HUES6 (cell line): ENCODE measurements around the gene CLINT1.
"Not testable (repeated sequence)": the region's sequence is repeated elsewhere in the genome, so short reads cannot be mapped to it uniquely, and the experiment has no call there.

Experiments
- H3K27ac ChIP-seq: 2 replicates; pipeline ENCODE4 v1.7.0; 2013; ENCODE audit warnings: low read depth, mild to moderate bottlenecking, low read length, inconsistent platforms
- H3K27me3 ChIP-seq: 2 replicates; pipeline ENCODE4 v1.6.1; 2013; ENCODE audit warnings: low read length; ENCODE audit not compliant: control insufficient read depth, insufficient read depth
- H3K36me3 ChIP-seq: 2 replicates; pipeline ENCODE4 v1.6.1; 2013; ENCODE audit warnings: low read length; ENCODE audit not compliant: control insufficient read depth, insufficient read depth
- H3K4me1 ChIP-seq: 2 replicates; pipeline ENCODE4 v1.6.1; 2013; ENCODE audit warnings: low read length; ENCODE audit not compliant: control insufficient read depth, insufficient read depth
- H3K4me3 ChIP-seq: 2 replicates; pipeline ENCODE4 v1.5.1; 2013; ENCODE audit warnings: low read depth, low read length
- H3K9ac ChIP-seq: one replicate; pipeline ENCODE4 v1.6.1; 2013; ENCODE audit warnings: mild to moderate bottlenecking, low read length
- H3K9me3 ChIP-seq: 2 replicates; pipeline ENCODE4 v1.6.1; 2013; ENCODE audit warnings: low read depth, low read length; ENCODE audit not compliant: control insufficient read depth, insufficient read depth

Gene CLINT1

GRCh38 chr5:157862183-157862851, 3.4 kb upstream of the CLINT1 start:
- H3K4me1 ChIP-seq: peaks cover 13% of the 10 kb centered on the region
- no peak overlapping the region for H3K4me3 ChIP-seq
- no peaks in the 10 kb centered on the region for H3K9me3 ChIP-seq
- no peaks in the 10 kb centered on the region for H3K36me3 ChIP-seq
- no peak overlapping the region for H3K27ac ChIP-seq
- H3K27me3 ChIP-seq: no peaks in the 10 kb centered on the region
- H3K9ac ChIP-seq: no peak overlapping the region

GRCh38 chr5:157860898-157861890, 2.2 kb upstream of the CLINT1 start:
- Histone ChIP-seq H3K9ac (no peak overlapping the region), H3K4me1 (peaks cover 16% of the 10 kb centered on the region)

GRCh38 chr5:157859227-157859575, 256 bp upstream of the CLINT1 start:
- Histone ChIP-seq H3K4me3 (peak overlapping the region; percentile 85), H3K9ac (peak overlapping the region; percentile 89), H3K27me3 (no peaks in the 10 kb centered on the region), H3K9me3 (no peaks in the 10 kb centered on the region), H3K27ac (no peak overlapping the region), H3K36me3 (no peaks in the 10 kb centered on the region), H3K4me1 (peaks cover 18% of the 10 kb centered on the region)

More at GRCh38 chr5:157860898-157861890, 2.2 kb upstream of the CLINT1 start:
- Histone ChIP-seq H3K27ac (no peak overlapping the region), H3K36me3 (no peaks in the 10 kb centered on the region), H3K27me3 (no peaks in the 10 kb centered on the region), H3K4me3 (no peak overlapping the region), H3K9me3 (no peaks in the 10 kb centered on the region)

- no peaks in the 10 kb centered on the region for H3K27me3 ChIP-seq
- H3K36me3 ChIP-seq: no peaks in the 10 kb centered on the region
- H3K4me3 ChIP-seq: peak overlapping the region; percentile 85
- no peaks in the 10 kb centered on the region for H3K9me3 ChIP-seq
- H3K4me1 ChIP-seq: peaks cover 18% of the 10 kb centered on the region
- peak overlapping the region; percentile 91; the same call in 1 of the 2 replicates for H3K27ac ChIP-seq
- peak overlapping the region; percentile 89 for H3K9ac ChIP-seq
Measured at GRCh38 chr5:157857816-157858526, 974 bp downstream of the CLINT1 start.

GRCh38 chr5:157855404-157855994, 3.4 kb downstream of the CLINT1 start:
- Histone ChIP-seq H3K27me3 (no peaks in the 10 kb centered on the region), H3K36me3 (no peaks in the 10 kb centered on the region), H3K27ac (no peak overlapping the region), H3K9me3 (no peaks in the 10 kb centered on the region), H3K4me3 (no peak overlapping the region), H3K4me1 (peaks cover 11% of the 10 kb centered on the region), H3K9ac (no peak overlapping the region)

GRCh38 chr5:157853365-157853764, 5.6 kb downstream of the CLINT1 start:
- not testable (repeated sequence) for H3K9me3 ChIP-seq, H3K9ac ChIP-seq, H3K27me3 ChIP-seq, H3K36me3 ChIP-seq, H3K27ac ChIP-seq, H3K4me3 ChIP-seq
- peaks cover 11% of the 10 kb centered on the region; the same call in 1 of the 2 replicates for H3K4me1 ChIP-seq

GRCh38 chr5:157845914-157846598, 12.9 kb downstream of the CLINT1 start:
- H3K4me3 ChIP-seq: no peak overlapping the region
- no peaks in the 10 kb centered on the region for H3K27me3 ChIP-seq
- no peak overlapping the region for H3K9ac ChIP-seq
- H3K27ac ChIP-seq: no peak overlapping the region
- H3K4me1 ChIP-seq: no peaks in the 10 kb centered on the region
- H3K36me3 ChIP-seq: peaks cover 22% of the 10 kb centered on the region
- H3K9me3 ChIP-seq: peaks cover 9% of the 10 kb centered on the region

- Histone ChIP-seq H3K4me1 (no peaks in the 10 kb centered on the region), H3K36me3 (peaks cover 19% of the 10 kb centered on the region), H3K27me3 (no peaks in the 10 kb centered on the region), H3K4me3 (no peak overlapping the region), H3K9me3 (peaks cover 9% of the 10 kb centered on the region), H3K27ac (no peak overlapping the region), H3K9ac (no peak overlapping the region)
Measured at GRCh38 chr5:157842787-157843186, 16.2 kb downstream of the CLINT1 start.

- no peaks in the 10 kb centered on the region for H3K4me1 ChIP-seq
- peaks cover 14% of the 10 kb centered on the region for H3K36me3 ChIP-seq
- H3K27me3 ChIP-seq: no peaks in the 10 kb centered on the region
- peaks cover 9% of the 10 kb centered on the region for H3K9me3 ChIP-seq
- no peak overlapping the region for H3K27ac ChIP-seq
- H3K9ac ChIP-seq: no peak overlapping the region
- no peak overlapping the region for H3K4me3 ChIP-seq
Measured at GRCh38 chr5:157842185-157842584, 16.8 kb downstream of the CLINT1 start.

- no peak overlapping the region for H3K4me3 ChIP-seq
- no peaks in the 10 kb centered on the region for H3K36me3 ChIP-seq
- H3K9ac ChIP-seq: no peak overlapping the region
- no peaks in the 10 kb centered on the region for H3K27me3 ChIP-seq
- no peak overlapping the region for H3K27ac ChIP-seq
- H3K4me1 ChIP-seq: no peaks in the 10 kb centered on the region
- no peaks in the 10 kb centered on the region for H3K9me3 ChIP-seq
Measured at GRCh38 chr5:157839157-157839795, 19.7 kb downstream of the CLINT1 start.
